Gastroesophageal sphincter (tissue), 3 donors: ENCODE measurements around the gene CNN3.

Experiments
- CTCF ChIP-seq, 4 experiments: fragments of 200-600 bp in 2 of 4; fragments of 450-650 bp in 2 of 4; sonication (generic) in 1 of 4; IDR thresholded peaks; one replicate each; pipeline ENCODE4 v1.5.1; 2017 to 2019; ENCODE audit warnings: antibody characterized with exemption in 4 of 4, mild to moderate bottlenecking in 2 of 4, moderate library complexity in 2 of 4
- POLR2AphosphoS5 ChIP-seq: sonication (generic); formaldehyde crosslinking; IDR thresholded peaks from one replicate; pipeline ENCODE4 v1.6.1; 2017; ENCODE audit warnings: antibody characterized with exemption

- TF ChIP-seq POLR2AphosphoS5 (no peak), CTCF (IDR thresholded peaks at IDR 0.05) (no peak)
Measured at GRCh38 chr1:94887106-94887505, 39.8 kb downstream of the CNN3 start.
